ENCODE results near the gene RAP1A.
"Not testable (repeated sequence)": the region's sequence is repeated elsewhere in the genome, so short reads cannot be mapped to it uniquely, and the experiment has no call there.

The RAP1A gene

GRCh38 chr1:111597426-111597825 lies 22.2 kb upstream of the RAP1A start:
- no peak for DNase-seq (ENCODE audit: low read depth, low spot score)

- no peak for DNase-seq (ENCODE audit: low read depth, low spot score)
Observed at GRCh38 chr1:111598544-111598943, 21.0 kb upstream of the RAP1A start.

- DNase-seq (ENCODE audit: low read depth, low spot score): no peak
Observed at GRCh38 chr1:111599781-111600693, 19.6 kb upstream of the RAP1A start.

GRCh38 chr1:111600886-111601386 lies 18.7 kb upstream of the RAP1A start:
- no peak for DNase-seq (ENCODE audit: low read depth, low spot score)

- no peak for DNase-seq (ENCODE audit: low read depth, low spot score)
Observed at GRCh38 chr1:111602302-111602701, 17.3 kb upstream of the RAP1A start.

GRCh38 chr1:111602974-111603373 lies 16.6 kb upstream of the RAP1A start:
- DNase-seq (ENCODE audit: low read depth, low spot score): no peak

GRCh38 chr1:111603979-111604378 lies 15.6 kb upstream of the RAP1A start:
- no peak for DNase-seq (ENCODE audit: low read depth, low spot score)

- no peak for DNase-seq (ENCODE audit: low read depth, low spot score)
Observed at GRCh38 chr1:111604931-111605330, 14.7 kb upstream of the RAP1A start.

GRCh38 chr1:111605576-111605975 lies 14.0 kb upstream of the RAP1A start:
- no peak for DNase-seq (ENCODE audit: low read depth, low spot score)

GRCh38 chr1:111606457-111607215 lies 13.0 kb upstream of the RAP1A start:
- DNase-seq (ENCODE audit: low read depth, low spot score): not testable (repeated sequence)

GRCh38 chr1:111608528-111608927 lies 11.1 kb upstream of the RAP1A start:
- DNase-seq (ENCODE audit: low read depth, low spot score): not testable (repeated sequence)

- DNase-seq (ENCODE audit: low read depth, low spot score): no peak
Observed at GRCh38 chr1:111611986-111612385, 7.6 kb upstream of the RAP1A start.

- DNase-seq (ENCODE audit: low read depth, low spot score): no peak
Observed at GRCh38 chr1:111615870-111616715, 3.5 kb upstream of the RAP1A start.

- DNase-seq (ENCODE audit: low read depth, low spot score): no peak
Observed at GRCh38 chr1:111618081-111618480, 1.5 kb upstream of the RAP1A start.

- peak; percentile 59 for DNase-seq (ENCODE audit: low read depth, low spot score)
Observed at GRCh38 chr1:111618961-111619634, 491 bp upstream of the RAP1A start.

GRCh38 chr1:111620441-111620971 lies 917 bp downstream of the RAP1A start:
- no peak for DNase-seq (ENCODE audit: low read depth, low spot score)

- DNase-seq (ENCODE audit: low read depth, low spot score): no peak
Observed at GRCh38 chr1:111621050-111621449, 1.5 kb downstream of the RAP1A start.

- no peak for DNase-seq (ENCODE audit: low read depth, low spot score)
Observed at GRCh38 chr1:111622166-111622565, 2.6 kb downstream of the RAP1A start.

GRCh38 chr1:111624382-111624781 lies 4.8 kb downstream of the RAP1A start:
- no peak for DNase-seq (ENCODE audit: low read depth, low spot score)

GRCh38 chr1:111625276-111625675 lies 5.7 kb downstream of the RAP1A start:
- no peak for DNase-seq (ENCODE audit: low read depth, low spot score)

- no peak for DNase-seq (ENCODE audit: low read depth, low spot score)
Observed at GRCh38 chr1:111628153-111628552, 8.6 kb downstream of the RAP1A start.

All from iPS DF 19.7 (cell line).